HEK293T (cell line): Measurements from ENCODE around the gene ANKS1B.

Source experiments
- CTCF ChIA-PET: fragments of 350-600 bp; formaldehyde crosslinking; extraction: SDS; loops from one replicate; lab custom pipeline; 2021; ENCODE audit warnings: antibody characterized with exemption, inconsistent platforms; lab: Yijun Ruan, JAX
- POLR2A ChIA-PET: fragments of 350-600 bp; formaldehyde crosslinking; extraction: SDS; loops from one replicate; lab custom pipeline; 2020; ENCODE audit warnings: antibody characterized with exemption, inconsistent platforms; lab: Yijun Ruan, JAX
- DNase-seq: peaks from one replicate; pipeline ENCODE4 v3.0.0; 2012; ENCODE audit warnings: mixed read lengths; ENCODE audit errors: extremely low spot score
- ARNT ChIP-seq: fragments of 450-650 bp; IDR thresholded peaks from 2 replicates; pipeline ENCODE4 v1.6.1; 2017; ENCODE audit warnings: mild to moderate bottlenecking
- BHLHE40 ChIP-seq: fragments of 450-650 bp; IDR thresholded peaks from 2 replicates; pipeline ENCODE4 v1.6.1; 2016; ENCODE audit warnings: mild to moderate bottlenecking, moderate library complexity, borderline replicate concordance
- CTBP1 ChIP-seq: fragments of 450-650 bp; IDR thresholded peaks from 2 replicates; pipeline ENCODE4 v1.6.1; 2016; ENCODE audit warnings: borderline replicate concordance
- ELF4 ChIP-seq: fragments of 450-650 bp; IDR thresholded peaks from 2 replicates; pipeline ENCODE4 v1.6.1; 2017; ENCODE audit warnings: antibody characterized with exemption
- FOXA1 ChIP-seq: fragments of 450-650 bp; IDR thresholded peaks from 2 replicates; pipeline ENCODE4 v1.6.1; 2016; ENCODE audit warnings: mild to moderate bottlenecking
- FOXK2 ChIP-seq: fragments of 450-650 bp; IDR thresholded peaks from 2 replicates; pipeline ENCODE4 v1.6.1; 2016; ENCODE audit warnings: mild to moderate bottlenecking
- FOXM1 ChIP-seq: fragments of 450-650 bp; IDR thresholded peaks from 2 replicates; pipeline ENCODE4 v1.6.1; 2017; ENCODE audit warnings: mild to moderate bottlenecking, borderline replicate concordance
- HDGF ChIP-seq: fragments of 450-650 bp; IDR thresholded peaks from 2 replicates; pipeline ENCODE4 v1.6.1; 2017; ENCODE audit warnings: antibody characterized with exemption, borderline replicate concordance
- L3MBTL2 ChIP-seq: fragments of 450-650 bp; conservative IDR thresholded peaks from 2 replicates; pipeline ENCODE4 v1.6.1; 2016; ENCODE audit warnings: mild to moderate bottlenecking
- LEF1 ChIP-seq: fragments of 450-650 bp; IDR thresholded peaks from 2 replicates; pipeline ENCODE4 v1.6.1; 2017; ENCODE audit warnings: mild to moderate bottlenecking, borderline replicate concordance
- NFRKB ChIP-seq: fragments of 450-650 bp; IDR thresholded peaks from 2 replicates; pipeline ENCODE4 v1.6.1; 2016; ENCODE audit warnings: mild to moderate bottlenecking, moderate library complexity
- PKNOX1 ChIP-seq: fragments of 450-650 bp; IDR thresholded peaks from 2 replicates; pipeline ENCODE4 v1.6.1; 2016
- SP1 ChIP-seq: fragments of 450-650 bp; IDR thresholded peaks from 2 replicates; pipeline ENCODE4 v1.6.1; 2017
- SUZ12 ChIP-seq: fragments of 450-650 bp; IDR thresholded peaks from 2 replicates; pipeline ENCODE4 v1.6.1; 2016; ENCODE audit warnings: mild to moderate bottlenecking
- TARDBP ChIP-seq: fragments of 450-650 bp; IDR thresholded peaks from 2 replicates; pipeline ENCODE4 v1.6.1; 2016
- ZNF384 ChIP-seq: fragments of 450-650 bp; IDR thresholded peaks from 2 replicates; pipeline ENCODE4 v1.6.1; 2016

ANKS1B gene

GRCh38 chr12:98744680-98745079, 1240.1 kb downstream of the ANKS1B start:
- DNase-seq: no peak
- TF ChIP-seq SUZ12 (no peak), ZNF384 (no peak), NFRKB (no peak), TARDBP (no peak)
- CTCF ChIA-PET: no interaction called here
- POLR2A ChIA-PET: no interaction called here

GRCh38 chr12:98743362-98743953, 1241.3 kb downstream of the ANKS1B start:
- ChIA-PET POLR2A (no interaction called here), CTCF (interaction anchor here (0.6 kb wide), 2 partner anchors 13 to 113 kb away, joined by 3 read pairs; no protein-coding TSS in a partner anchor)
- TF ChIP-seq FOXM1 (no peak), ZNF384 (0 out of 2 replicates have a peak, but pooled peaks have one; percentile 10), SP1 (no peak), FOXK2 (no peak), NFRKB (no peak), PKNOX1 (no peak)
- peak; percentile 60 for DNase-seq

- CTCF ChIA-PET: interaction anchor here (0.6 to 1.3 kb wide), 6 partner anchors 10 to 232 kb away, joined by 3 to 8 read pairs (median 3); no protein-coding TSS in a partner anchor
- peak; percentile 42 for DNase-seq
- TF ChIP-seq PKNOX1: 0 out of 2 replicates have a peak, but pooled peaks have one; percentile 7
- TF ChIP-seq ZNF384: no peak
- POLR2A ChIA-PET: interaction anchor here (0.7 kb wide), 1 partner anchor 147 kb away, joined by 3 read pairs; no protein-coding TSS in a partner anchor
Observed at GRCh38 chr12:98741556-98742265, 1243.0 kb downstream of the ANKS1B start.

GRCh38 chr12:98741196-98741555, 1243.6 kb downstream of the ANKS1B start:
- POLR2A ChIA-PET: no interaction called here
- CTCF ChIA-PET: no interaction called here

GRCh38 chr12:98740751-98741150, 1244.0 kb downstream of the ANKS1B start:
- CTCF ChIA-PET: no interaction called here

More at GRCh38 chr12:98741196-98741555, 1243.6 kb downstream of the ANKS1B start:
- TF ChIP-seq L3MBTL2 (no peak), FOXM1 (no peak), NFRKB (no peak), TARDBP (no peak), ZNF384 (no peak), SP1 (no peak), FOXK2 (no peak), CTBP1 (no peak), SUZ12 (no peak), BHLHE40 (no peak), ARNT (no peak), ELF4 (no peak), HDGF (no peak), FOXA1 (no peak), LEF1 (no peak)
- DNase-seq: no peak

GRCh38 chr12:98738539-98738938, 1246.2 kb downstream of the ANKS1B start:
- no peak for DNase-seq
- ChIA-PET POLR2A (no interaction called here), CTCF (interaction anchor here (1.2 kb wide), 1 partner anchor 314 kb away, joined by 3 read pairs; no protein-coding TSS in a partner anchor)
- no peak for TF ChIP-seq L3MBTL2
- no peak for TF ChIP-seq FOXM1
- TF ChIP-seq ELF4: no peak
- TF ChIP-seq HDGF: no peak
- no peak for TF ChIP-seq BHLHE40
- no peak for TF ChIP-seq TARDBP
- TF ChIP-seq LEF1: no peak
- no peak for TF ChIP-seq SP1
- TF ChIP-seq PKNOX1: no peak
- TF ChIP-seq NFRKB: no peak
- TF ChIP-seq FOXA1: no peak
- TF ChIP-seq ARNT: no peak
- TF ChIP-seq ZNF384: no peak
- no peak for TF ChIP-seq SUZ12
- TF ChIP-seq CTBP1: no peak
- TF ChIP-seq FOXK2: no peak

More at GRCh38 chr12:98740751-98741150, 1244.0 kb downstream of the ANKS1B start:
- TF ChIP-seq ELF4: no peak
- no peak for TF ChIP-seq SP1
- no peak for TF ChIP-seq SUZ12
- TF ChIP-seq TARDBP: no peak
- no peak for TF ChIP-seq FOXM1
- no peak for TF ChIP-seq CTBP1
- no peak for TF ChIP-seq NFRKB
- no peak for TF ChIP-seq LEF1
- TF ChIP-seq HDGF: no peak
- no peak for TF ChIP-seq BHLHE40
- no peak for TF ChIP-seq ZNF384
- TF ChIP-seq ARNT: no peak
- TF ChIP-seq PKNOX1: no peak
- no peak for TF ChIP-seq FOXA1
- no peak for TF ChIP-seq L3MBTL2
- TF ChIP-seq FOXK2: no peak
- POLR2A ChIA-PET: no interaction called here
- no peak for DNase-seq
